Vagina (tissue), 2 donors: ENCODE measurements around the gene CAMKMT. TPM values are rescaled to one million over a fixed set of nuclear protein-coding genes. Genes with fewer than 3 reads are reported as not detected.

Experiments used
- DNase-seq, 2 donors: peaks; one replicate each; pipeline ENCODE4 v3.0.0-alpha.2; 2017; ENCODE audit errors: extremely low spot score in 2 of 2
- H3K27ac ChIP-seq: fragments of 200-600 bp; sonication (generic); one replicate; pipeline ENCODE4 v1.5.1; 2019
- H3K27me3 ChIP-seq: fragments of 200-600 bp; sonication (generic); one replicate; pipeline ENCODE4 v1.5.1; 2019
- H3K36me3 ChIP-seq, 2 donors: fragments of 200-600 bp; sonication (generic); one replicate each; pipeline ENCODE4 v1.5.1; 2017 to 2019
- H3K4me1 ChIP-seq: fragments of 200-600 bp; sonication (generic); one replicate; pipeline ENCODE4 v1.5.1; 2019
- H3K4me3 ChIP-seq, 2 donors: fragments of 200-600 bp; sonication (generic); 1 replicate in 1 of 2; 2 replicates in 1 of 2; pipeline ENCODE4 v1.5.1; 2016 to 2019
- H3K9me3 ChIP-seq: fragments of 200-600 bp; sonication (generic); one replicate; pipeline ENCODE4 v1.5.1; 2019
- CTCF ChIP-seq, 3 experiments: fragments of 450-650 bp in 2 of 3; fragments of 200-600 bp in 1 of 3; sonication (generic) in 1 of 3; IDR thresholded peaks; one replicate each; pipeline ENCODE4 v1.5.1; 2017 to 2019; ENCODE audit warnings: antibody characterized with exemption in 3 of 3, mild to moderate bottlenecking in 2 of 3, moderate library complexity in 2 of 3
- POLR2A ChIP-seq, 2 donors: fragments of 450-650 bp; IDR thresholded peaks; one replicate each; pipeline ENCODE4 v1.6.1; 2017; ENCODE audit warnings: antibody characterized with exemption in 2 of 2, mild to moderate bottlenecking in 2 of 2, moderate library complexity in 2 of 2
- POLR2AphosphoS5 ChIP-seq, 2 donors: sonication (generic); formaldehyde crosslinking; IDR thresholded peaks; one replicate each; pipeline ENCODE4 v1.9.0; 2017; ENCODE audit warnings: antibody characterized with exemption in 2 of 2, mild to moderate bottlenecking in 2 of 2, low read depth in 1 of 2; ENCODE audit not compliant: insufficient read depth in 1 of 2
- intact Hi-C: fragments of 100-400 bp; cut with DNase I; formaldehyde crosslinking; loops from one replicate; pipeline ENCODE4 v1.15.1; 2023
- total RNA-seq: library from RNA; depleted of rRNA; stranded (reverse); fragments of >200 nt; gene quantifications from one replicate; pipeline ENCODE4 v1.2.3, GENCODE V29; 2016

Gene CAMKMT
- total RNA-seq, 1 donor from 2014 or later, result 21.1 TPM

GRCh38 chr2:44747794-44748193 lies 386.0 kb downstream of the CAMKMT start:
- no peak for DNase-seq
- H3K27me3 ChIP-seq, result no peaks in the 10 kb centered on the region
- H3K27ac ChIP-seq, result no peak overlapping the region
- H3K4me1 ChIP-seq, result peaks cover 13% of the 10 kb centered on the region
- intact Hi-C loops, result no loop called here
- no peak overlapping the region for H3K4me3 ChIP-seq
- no peaks in the 10 kb centered on the region for H3K9me3 ChIP-seq
- no peaks in the 10 kb centered on the region for H3K36me3 ChIP-seq
- no peak for TF ChIP-seq POLR2AphosphoS5 (IDR thresholded peaks at IDR 0.05; ENCODE audit: insufficient read depth in 1 of 2, low read depth in 1 of 2)
- TF ChIP-seq POLR2A (IDR thresholded peaks at IDR 0.05), result no peak
- no peak for TF ChIP-seq CTCF (IDR thresholded peaks at IDR 0.05)

- intact Hi-C loops, result no loop called here
- H3K4me3 ChIP-seq, result no peak overlapping the region
- no peaks in the 10 kb centered on the region for H3K27me3 ChIP-seq
- H3K4me1 ChIP-seq, result no peaks in the 10 kb centered on the region
- no peaks in the 10 kb centered on the region for H3K36me3 ChIP-seq
- no peak for TF ChIP-seq POLR2A (IDR thresholded peaks at IDR 0.05)
- TF ChIP-seq POLR2AphosphoS5 (IDR thresholded peaks at IDR 0.05; ENCODE audit: insufficient read depth in 1 of 2, low read depth in 1 of 2), result no peak
- TF ChIP-seq CTCF (IDR thresholded peaks at IDR 0.05), result no peak
- H3K27ac ChIP-seq, result no peak overlapping the region
- no peaks in the 10 kb centered on the region for H3K9me3 ChIP-seq
- no peak for DNase-seq
These were observed 390.2 kb downstream of the CAMKMT start for GRCh38 chr2:44751754-44752479.

- intact Hi-C loops, result no loop called here
- no peak for DNase-seq
- no peak overlapping the region for H3K27ac ChIP-seq
- H3K27me3 ChIP-seq, result no peaks in the 10 kb centered on the region
- TF ChIP-seq POLR2A (IDR thresholded peaks at IDR 0.05) (no peak), CTCF (IDR thresholded peaks at IDR 0.05) (no peak), POLR2AphosphoS5 (IDR thresholded peaks at IDR 0.05; ENCODE audit: insufficient read depth in 1 of 2, low read depth in 1 of 2) (no peak)
- H3K4me1 ChIP-seq, result no peaks in the 10 kb centered on the region
- H3K4me3 ChIP-seq, result no peak overlapping the region
- H3K9me3 ChIP-seq, result no peaks in the 10 kb centered on the region
- H3K36me3 ChIP-seq, result no peaks in the 10 kb centered on the region
These were observed 391.0 kb downstream of the CAMKMT start for GRCh38 chr2:44752761-44753160.

- Histone ChIP-seq H3K36me3 (no peaks in the 10 kb centered on the region), H3K27ac (no peak overlapping the region), H3K4me1 (no peaks in the 10 kb centered on the region), H3K27me3 (no peaks in the 10 kb centered on the region), H3K9me3 (no peaks in the 10 kb centered on the region), H3K4me3 (no peak overlapping the region)
- DNase-seq, result no peak
- TF ChIP-seq POLR2A (IDR thresholded peaks at IDR 0.05), result no peak
- intact Hi-C loops, result no loop called here
These were observed 392.0 kb downstream of the CAMKMT start for GRCh38 chr2:44753552-44754285.

GRCh38 chr2:44758591-44758990 lies 396.8 kb downstream of the CAMKMT start:
- intact Hi-C loops, result no loop called here
- no peak for TF ChIP-seq POLR2AphosphoS5 (IDR thresholded peaks at IDR 0.05; ENCODE audit: insufficient read depth in 1 of 2, low read depth in 1 of 2)
- no peak for TF ChIP-seq CTCF (IDR thresholded peaks at IDR 0.05)
- Histone ChIP-seq H3K36me3 (no peaks in the 10 kb centered on the region), H3K4me1 (no peaks in the 10 kb centered on the region), H3K4me3 (no peak overlapping the region), H3K27ac (no peak overlapping the region), H3K9me3 (no peaks in the 10 kb centered on the region), H3K27me3 (no peaks in the 10 kb centered on the region)
- DNase-seq, result no peak
